GM12891 (cell line): ENCODE data around the gene ESR1.

ENCODE experiments used
- POLR2A ChIP-seq: IDR thresholded peaks from 2 replicates; pipeline ENCODE4 v1.6.1; 2011; ENCODE audit warnings: low read depth, low read length, control low read depth
- POLR2AphosphoS5 ChIP-seq: IDR thresholded peaks from 2 replicates; pipeline ENCODE4 v1.6.1; 2011; ENCODE audit warnings: low read depth, low read length, control low read depth
- POU2F2 ChIP-seq: IDR thresholded peaks from 2 replicates; pipeline ENCODE4 v1.6.1; 2011; ENCODE audit warnings: low read depth, mild to moderate bottlenecking, control low read depth, low read length, moderate library complexity
- TAF1 ChIP-seq: IDR thresholded peaks from 2 replicates; pipeline ENCODE4 v1.6.1; 2011; ENCODE audit warnings: low read depth, low read length, control low read depth

GRCh38 chr6:152119831-152120230 is 312.3 kb downstream of the ESR1 start:
- TF ChIP-seq POLR2A, result no peak
- TF ChIP-seq POLR2AphosphoS5, result no peak
- no peak for TF ChIP-seq POU2F2
- TF ChIP-seq TAF1, result no peak
